ENCODE measurements around the gene TRIM41.
A peak's percentile ranks its signal among the peaks of the same experiment; 100 is the strongest.

- TF ChIP-seq CTCF (IDR thresholded peaks at IDR 0.05 in 2 of 3, conservative IDR thresholded peaks at IDR 0.05 in 1 of 3; ENCODE audit: insufficient read depth in 2 of 3, low read depth in 1 of 3, low read length in 3 of 3) (no peak), POLR2A (conservative IDR thresholded peaks at IDR 0.05) (0 out of 2 replicates have a peak, but pooled peaks have one; percentile 43), TOE1 (IDR thresholded peaks at IDR 0.05; ENCODE audit: borderline replicate concordance) (peak; percentile 28; the same call in 1 of the 2 replicates), TOE1 (CRISPR knock-in tag; IDR thresholded peaks at IDR 0.05; ENCODE audit: borderline replicate concordance, low read depth) (no peak), CBX5 (IDR thresholded peaks at IDR 0.05; ENCODE audit: borderline replicate concordance, low read depth) (no peak), EZH2 (IDR thresholded peaks at IDR 0.05; ENCODE audit: borderline replicate concordance, low read depth, low read length) (no peak), UBTF (IDR thresholded peaks at IDR 0.05; ENCODE audit: borderline replicate concordance in 1 of 2, low read depth in 2 of 2, low read length in 2 of 2) (no peak), SP2 (IDR thresholded peaks at IDR 0.05; ENCODE audit: extremely low read depth, low read depth, low read length, poor library complexity, severe bottlenecking) (no peak), ZZZ3 (IDR thresholded peaks at IDR 0.05) (no peak), POLR3A (IDR thresholded peaks at IDR 0.05; ENCODE audit: borderline replicate concordance, extremely low read depth, insufficient read depth, insufficient read length) (peak; percentile 80), ZFP30 (CRISPR knock-in tag; IDR thresholded peaks at IDR 0.05; ENCODE audit: borderline replicate concordance) (no peak), MLX (CRISPR knock-in tag; conservative IDR thresholded peaks at IDR 0.05) (no peak), ATF2 (CRISPR knock-in tag; IDR thresholded peaks at IDR 0.05) (no peak), THRAP3 (IDR thresholded peaks at IDR 0.05; ENCODE audit: borderline replicate concordance) (no peak; the same call in 1 of the 2 replicates), ZKSCAN1 (IDR thresholded peaks at IDR 0.05; ENCODE audit: low read depth, low read length) (peak; percentile 57; the same call in 1 of the 2 replicates)
Measured at GRCh38 chr5:181173420-181174342, 49.4 kb upstream of the TRIM41 start.

Measured in K562 (cell line).